K562 (cell line): Measurements from ENCODE around the gene PHOX2A. TPM values are rescaled to one million over a fixed set of nuclear protein-coding genes. Genes with fewer than 3 reads are reported as not detected.

Experiments
- ATAC-seq: fragments of 200-7000 bp; cut with Tn5 transposase; 3 replicates; pipeline ENCODE4 v1.9.1; 2020; ENCODE audit warnings: moderate library complexity
- BruUV-seq: library from RNA; stranded (reverse); fragments of 400-500 nt; replicated peaks from 2 replicates; lab custom pipeline; 2021; lab: Mats Ljungman, UMichigan
- CTCF ChIA-PET: fragments of 300-600 bp; formaldehyde crosslinking; extraction: SDS; loops from one replicate; lab custom pipeline; 2021; ENCODE audit warnings: low intra/inter-chr PET ratio; lab: Yijun Ruan, JAX
- POLR2A ChIA-PET: fragments of 300-600, 350-650 bp; sonication (Branson Sonifier 250); formaldehyde crosslinking; extraction: SDS; loops from one replicate; lab custom pipeline; 2021; ENCODE audit warnings: antibody characterized with exemption, inconsistent platforms; lab: Yijun Ruan, JAX
- DNase-seq, 4 experiments: peaks; one replicate each; pipeline versions ENCODE4 v3.0.0 to v3.0.0-alpha.2; 2011 to 2018; ENCODE audit warnings: low spot score in 3 of 4, mixed read lengths in 3 of 4; ENCODE audit errors: extremely low read depth in 1 of 4
- FAIRE-seq: peaks from 2 replicates; lab custom pipeline; 2011; peaks lifted over from hg19 to GRCh38; lab: Jason Lieb, UNC
- H2AFZ ChIP-seq: 2 replicates; pipeline ENCODE4 v1.6.0; 2011; ENCODE audit warnings: low read depth, low read length, control low read depth, inconsistent platforms
- H3K27ac ChIP-seq: fragments of 200-600 bp; 3 replicates; pipeline ENCODE4 v1.8.0; 2011; ENCODE audit warnings: low read depth, mild to moderate bottlenecking, control low read depth, inconsistent platforms, low read length, moderate library complexity, mixed read lengths; ENCODE audit errors: extremely low read depth
- H3K27me3 ChIP-seq, 2 experiments: fragments of 300-600 bp in 1 of 2; 2 replicates in 1 of 2; 3 replicates in 1 of 2; pipeline versions ENCODE4 v1.6.0 to v1.8.0; 2011; ENCODE audit warnings: inconsistent platforms in 2 of 2, low read length in 2 of 2, mild to moderate bottlenecking in 1 of 2, mixed read lengths in 1 of 2, moderate library complexity in 1 of 2; ENCODE audit not compliant: control insufficient read depth in 2 of 2, insufficient read depth in 2 of 2
- H3K36me3 ChIP-seq: fragments of 300-600 bp; 3 replicates; pipeline ENCODE4 v1.8.0; 2011; ENCODE audit warnings: mild to moderate bottlenecking, low read length, inconsistent platforms; ENCODE audit not compliant: control insufficient read depth, insufficient read depth
- H3K4me1 ChIP-seq, 2 experiments: fragments of 200-600 bp in 1 of 2; replicated peaks in 1 of 2; 2 replicates in 1 of 2; 3 replicates in 1 of 2; pipeline versions ENCODE4 v1.5.1 to v1.8.0; 2011; ENCODE audit warnings: inconsistent platforms in 2 of 2, low read length in 2 of 2, mild to moderate bottlenecking in 1 of 2, mixed read lengths in 1 of 2, moderate library complexity in 1 of 2; ENCODE audit not compliant: control insufficient read depth in 2 of 2, insufficient read depth in 2 of 2
- H3K4me2 ChIP-seq: 2 replicates; pipeline ENCODE4 v1.6.1; 2011; ENCODE audit warnings: low read length, control low read depth, inconsistent platforms, mixed read lengths; ENCODE audit not compliant: insufficient read depth
- H3K4me3 ChIP-seq: fragments of 200-600 bp; sonication (generic), shearing (Covaris generic); 2 replicates; pipeline ENCODE4 v1.5.1; 2016; ENCODE audit warnings: control low read depth, inconsistent platforms
- H3K79me2 ChIP-seq: fragments of 200-600 bp; 3 replicates; pipeline ENCODE4 v1.8.0; 2011; ENCODE audit warnings: low read length, inconsistent platforms; ENCODE audit not compliant: control insufficient read depth, insufficient read depth
- H3K9ac ChIP-seq, 2 experiments: 2 replicates each; pipeline versions ENCODE4 v1.6.0 to v1.6.1; 2011; ENCODE audit warnings: low read depth in 2 of 2, low read length in 2 of 2, control low read depth in 1 of 2, inconsistent platforms in 1 of 2, mild to moderate bottlenecking in 1 of 2, mixed read lengths in 1 of 2; ENCODE audit not compliant: insufficient read depth in 1 of 2
- H3K9me1 ChIP-seq: one replicate; pipeline ENCODE4 v1.6.0; 2011; ENCODE audit warnings: inconsistent platforms, mild to moderate bottlenecking, low read length, moderate library complexity; ENCODE audit not compliant: control insufficient read depth, insufficient read depth
- H3K9me3 ChIP-seq: replicated peaks from 2 replicates; pipeline ENCODE4 v1.5.1; 2011; ENCODE audit warnings: low read depth, low read length, inconsistent platforms; ENCODE audit not compliant: control insufficient read depth, insufficient read depth
- H4K20me1 ChIP-seq: replicated peaks from 2 replicates; pipeline ENCODE4 v1.6.1; 2011; ENCODE audit warnings: low read length, inconsistent platforms, mixed read lengths; ENCODE audit not compliant: control insufficient read depth, insufficient read depth
- FIP1L1 ChIP-seq: fragments of 200-400 bp; formaldehyde crosslinking; IDR thresholded peaks from 2 replicates; pipeline ENCODE4 v1.6.1; 2018; ENCODE audit warnings: mild to moderate bottlenecking, low read depth, low read length; ENCODE audit not compliant: poor library complexity, severe bottlenecking
- HNRNPL ChIP-seq: fragments of 200-400 bp; formaldehyde crosslinking; IDR thresholded peaks from 2 replicates; pipeline ENCODE4 v1.6.1; 2017; ENCODE audit warnings: low read depth, mild to moderate bottlenecking, low read length
- MYNN ChIP-seq, 2 experiments: sonication (generic); formaldehyde crosslinking in 1 of 2; IDR thresholded peaks; 2 replicates each; pipeline versions ENCODE4 v1.5.0 to v1.6.1; 2016 to 2020; ENCODE audit warnings: antibody characterized with exemption in 1 of 2, missing genetic modification reagents in 1 of 2
- PHF20 ChIP-seq: fragments of 450-650 bp; IDR thresholded peaks from 2 replicates; pipeline ENCODE4 v1.6.1; 2018; ENCODE audit not compliant: partially characterized antibody
- POLR2AphosphoS2 ChIP-seq: IDR thresholded peaks from 2 replicates; pipeline ENCODE4 v1.6.1; 2012; ENCODE audit warnings: low read length, improper control_type of control experiment
- POLR2B ChIP-seq: fragments of 450-650 bp; IDR thresholded peaks from 2 replicates; pipeline ENCODE4 v1.6.1; 2018; ENCODE audit warnings: low read depth; ENCODE audit not compliant: partially characterized antibody
- SUPT5H ChIP-seq: fragments of 450-650 bp; IDR thresholded peaks from 2 replicates; pipeline ENCODE4 v1.6.1; 2016
- WGBS: fragments of 100-300 bp; shearing (Covaris generic); methylation state at CpG from one replicate; pipeline ENCODE4 v1.1.6; 2016; ENCODE audit warnings: low coverage, mixed read lengths; ENCODE audit not compliant: insufficient coverage; ENCODE audit errors: missing lambda C conversion rate; 5-methylcytosine and 5-hydroxymethylcytosine counted together
- in situ Hi-C: fragments of 300-500 bp; cut with MboI; formaldehyde crosslinking; loops from 4 replicates; pipeline ENCODE4 v1.15.0; 2018; ENCODE audit warnings: inconsistent platforms, mixed read lengths
- intact Hi-C: fragments of 100-400 bp; cut with micrococcal nuclease; formaldehyde crosslinking; loops from 2 replicates; pipeline ENCODE4 v1.14.2; 2022
- polyA plus RNA-seq, 8 experiments: library from polyadenylated mRNA; depleted of rRNA in 4 of 8; stranded (reverse) in 5 of 8; unstranded in 3 of 8; fragments of >200 nt; fragmentation: Nextera tagmentation in 2 of 8; fragmentation: Illumina TruSeq in 1 of 8; extraction: Ambion mirVana in 2 of 8; extraction: Trizol in 1 of 8; gene quantifications; 2 replicates each; pipeline versions ENCODE4 v1.2.1 to v1.2.3, GENCODE V29; 2011 to 2014; ENCODE audit warnings: inconsistent platforms in 1 of 8, missing spikeins in 1 of 8
- total RNA-seq, 7 experiments: library from RNA; depleted of rRNA in 6 of 7; stranded (reverse); fragments of >200 nt in 6 of 7; fragmentation: Illumina TruSeq in 2 of 7; extraction: Trizol in 2 of 7; gene quantifications; 2 replicates each; pipeline versions ENCODE4 v1.2.1 to v1.2.3, GENCODE V29; 2011 to 2021; ENCODE audit warnings: low replicate concordance in 1 of 7
- TF ChIP-seq, protein P1 (sequence below): fragments of 450-650 bp; IDR thresholded peaks from 2 replicates; pipeline ENCODE4 v1.6.1; 2017; ENCODE audit warnings: antibody characterized with exemption, mild to moderate bottlenecking
- TF ChIP-seq, protein P2 (sequence below): fragments of 450-650 bp; IDR thresholded peaks from 2 replicates; pipeline ENCODE4 v1.7.1; 2018; ENCODE audit warnings: mild to moderate bottlenecking, low read depth; ENCODE audit not compliant: partially characterized antibody
- TF ChIP-seq, protein P3 (sequence below): fragments of 450-650 bp; IDR thresholded peaks from 2 replicates; pipeline ENCODE4 v1.6.1; 2016; ENCODE audit warnings: missing biosample characterization, missing genetic modification characterization

The PHOX2A gene
- total and polyA plus RNA-seq, 9 of the 15 experiments (the other 6 are each of a cell fraction or from before 2014, with no cell fraction given), result not detected

DNA sequence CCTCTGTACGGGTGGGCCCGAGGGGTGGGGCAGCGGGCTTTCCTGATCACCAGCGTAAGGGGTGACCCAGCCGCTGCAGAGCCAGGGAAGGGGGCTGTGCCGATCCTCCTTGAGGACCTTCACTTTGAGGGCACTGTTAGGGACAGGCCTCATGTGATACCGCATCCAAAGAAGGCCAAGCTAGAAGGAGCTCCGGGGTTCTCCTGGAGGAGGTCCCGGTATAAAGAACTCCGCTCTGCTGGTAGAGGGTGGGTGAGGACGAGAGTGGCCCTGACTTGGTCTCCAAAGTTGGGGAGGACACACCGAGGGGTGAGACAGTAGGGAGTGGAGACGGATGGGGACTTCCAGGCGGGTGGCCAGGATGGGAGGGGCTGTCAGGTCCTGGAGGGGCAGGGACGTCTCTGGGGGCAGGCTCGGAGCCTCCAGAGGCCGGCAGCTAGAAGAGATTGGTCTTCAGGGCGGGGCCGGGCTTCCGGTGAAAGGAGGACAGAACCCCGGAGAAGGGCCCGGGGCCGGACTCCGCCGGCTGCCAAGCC lies 4.6 kb downstream of the PHOX2A start:
- DNase-seq, result no peak
- TF ChIP-seq POLR2AphosphoS2 (peak; percentile 95), POLR2B (peak; percentile 44), PHF20 (no peak), FIP1L1 (no peak), MYNN (IDR thresholded peaks at IDR 0.05) (0 out of 2 replicates have a peak, but pooled peaks have one; percentile 28), MYNN (CRISPR knock-in tag; IDR thresholded peaks at IDR 0.05) (no peak), SUPT5H (peak; percentile 56), HNRNPL (no peak)
- TF ChIP-seq, protein P1, sequence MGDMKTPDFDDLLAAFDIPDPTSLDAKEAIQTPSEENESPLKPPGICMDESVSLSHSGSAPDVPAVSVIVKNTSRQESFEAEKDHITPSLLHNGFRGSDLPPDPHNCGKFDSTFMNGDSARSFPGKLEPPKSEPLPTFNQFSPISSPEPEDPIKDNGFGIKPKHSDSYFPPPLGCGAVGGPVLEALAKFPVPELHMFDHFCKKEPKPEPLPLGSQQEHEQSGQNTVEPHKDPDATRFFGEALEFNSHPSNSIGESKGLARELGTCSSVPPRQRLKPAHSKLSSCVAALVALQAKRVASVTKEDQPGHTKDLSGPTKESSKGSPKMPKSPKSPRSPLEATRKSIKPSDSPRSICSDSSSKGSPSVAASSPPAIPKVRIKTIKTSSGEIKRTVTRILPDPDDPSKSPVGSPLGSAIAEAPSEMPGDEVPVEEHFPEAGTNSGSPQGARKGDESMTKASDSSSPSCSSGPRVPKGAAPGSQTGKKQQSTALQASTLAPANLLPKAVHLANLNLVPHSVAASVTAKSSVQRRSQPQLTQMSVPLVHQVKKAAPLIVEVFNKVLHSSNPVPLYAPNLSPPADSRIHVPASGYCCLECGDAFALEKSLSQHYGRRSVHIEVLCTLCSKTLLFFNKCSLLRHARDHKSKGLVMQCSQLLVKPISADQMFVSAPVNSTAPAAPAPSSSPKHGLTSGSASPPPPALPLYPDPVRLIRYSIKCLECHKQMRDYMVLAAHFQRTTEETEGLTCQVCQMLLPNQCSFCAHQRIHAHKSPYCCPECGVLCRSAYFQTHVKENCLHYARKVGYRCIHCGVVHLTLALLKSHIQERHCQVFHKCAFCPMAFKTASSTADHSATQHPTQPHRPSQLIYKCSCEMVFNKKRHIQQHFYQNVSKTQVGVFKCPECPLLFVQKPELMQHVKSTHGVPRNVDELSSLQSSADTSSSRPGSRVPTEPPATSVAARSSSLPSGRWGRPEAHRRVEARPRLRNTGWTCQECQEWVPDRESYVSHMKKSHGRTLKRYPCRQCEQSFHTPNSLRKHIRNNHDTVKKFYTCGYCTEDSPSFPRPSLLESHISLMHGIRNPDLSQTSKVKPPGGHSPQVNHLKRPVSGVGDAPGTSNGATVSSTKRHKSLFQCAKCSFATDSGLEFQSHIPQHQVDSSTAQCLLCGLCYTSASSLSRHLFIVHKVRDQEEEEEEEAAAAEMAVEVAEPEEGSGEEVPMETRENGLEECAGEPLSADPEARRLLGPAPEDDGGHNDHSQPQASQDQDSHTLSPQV, result no peak
- TF ChIP-seq, protein P2, sequence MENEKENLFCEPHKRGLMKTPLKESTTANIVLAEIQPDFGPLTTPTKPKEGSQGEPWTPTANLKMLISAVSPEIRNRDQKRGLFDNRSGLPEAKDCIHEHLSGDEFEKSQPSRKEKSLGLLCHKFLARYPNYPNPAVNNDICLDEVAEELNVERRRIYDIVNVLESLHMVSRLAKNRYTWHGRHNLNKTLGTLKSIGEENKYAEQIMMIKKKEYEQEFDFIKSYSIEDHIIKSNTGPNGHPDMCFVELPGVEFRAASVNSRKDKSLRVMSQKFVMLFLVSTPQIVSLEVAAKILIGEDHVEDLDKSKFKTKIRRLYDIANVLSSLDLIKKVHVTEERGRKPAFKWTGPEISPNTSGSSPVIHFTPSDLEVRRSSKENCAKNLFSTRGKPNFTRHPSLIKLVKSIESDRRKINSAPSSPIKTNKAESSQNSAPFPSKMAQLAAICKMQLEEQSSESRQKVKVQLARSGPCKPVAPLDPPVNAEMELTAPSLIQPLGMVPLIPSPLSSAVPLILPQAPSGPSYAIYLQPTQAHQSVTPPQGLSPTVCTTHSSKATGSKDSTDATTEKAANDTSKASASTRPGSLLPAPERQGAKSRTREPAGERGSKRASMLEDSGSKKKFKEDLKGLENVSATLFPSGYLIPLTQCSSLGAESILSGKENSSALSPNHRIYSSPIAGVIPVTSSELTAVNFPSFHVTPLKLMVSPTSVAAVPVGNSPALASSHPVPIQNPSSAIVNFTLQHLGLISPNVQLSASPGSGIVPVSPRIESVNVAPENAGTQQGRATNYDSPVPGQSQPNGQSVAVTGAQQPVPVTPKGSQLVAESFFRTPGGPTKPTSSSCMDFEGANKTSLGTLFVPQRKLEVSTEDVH, result peak; percentile 39
- TF ChIP-seq, protein P3, sequence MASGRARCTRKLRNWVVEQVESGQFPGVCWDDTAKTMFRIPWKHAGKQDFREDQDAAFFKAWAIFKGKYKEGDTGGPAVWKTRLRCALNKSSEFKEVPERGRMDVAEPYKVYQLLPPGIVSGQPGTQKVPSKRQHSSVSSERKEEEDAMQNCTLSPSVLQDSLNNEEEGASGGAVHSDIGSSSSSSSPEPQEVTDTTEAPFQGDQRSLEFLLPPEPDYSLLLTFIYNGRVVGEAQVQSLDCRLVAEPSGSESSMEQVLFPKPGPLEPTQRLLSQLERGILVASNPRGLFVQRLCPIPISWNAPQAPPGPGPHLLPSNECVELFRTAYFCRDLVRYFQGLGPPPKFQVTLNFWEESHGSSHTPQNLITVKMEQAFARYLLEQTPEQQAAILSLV (tag), result no peak

More for the DNA sequence above, 4.6 kb downstream of the PHOX2A start:
- Histone ChIP-seq H2AFZ (no peak overlapping the region), H3K4me2 (no peak overlapping the region), H3K36me3 (peaks cover 43% of the 10 kb centered on the region), H3K27ac (no peak overlapping the region), H3K9ac (no peak overlapping the region), H3K4me3 (no peak overlapping the region), H3K4me1 (peaks cover 0 to 31% of the 10 kb centered on the region in 2 experiments; a peak in 2 of 5 replicates), H4K20me1 (no peaks in the 10 kb centered on the region), H3K79me2 (no peaks in the 10 kb centered on the region), H3K27me3 (peaks cover 2% of the 10 kb centered on the region in 2 experiments; a peak in 3 of 5 replicates), H3K9me1 (no peaks in the 10 kb centered on the region), H3K9me3 (no peaks in the 10 kb centered on the region)
- 65% methylated on average over 11 of the region's 25 CpGs for WGBS
- no TSS peak for BruUV-seq
- FAIRE-seq, result no peak
- intact Hi-C loops (loop anchor here (5.0 kb wide), 2 partner anchors 57 to 193 kb away; partner anchors contain the start of gene CLPB), in situ Hi-C loops (no loop called here)
- ChIA-PET POLR2A (interaction anchor here (0.6 kb wide), 2 partner anchors 9 to 50 kb away, joined by 3 to 4 read pairs; no protein-coding TSS in a partner anchor), CTCF (interaction anchor here (1.1 kb wide), 1 partner anchor 214 kb away, joined by 3 read pairs; no protein-coding TSS in a partner anchor)
- no peak; the same call in 2 of the 3 replicates for ATAC-seq
